ENCODE measurements around the gene PHLDB3. TPM values are rescaled to one million over a fixed set of nuclear protein-coding genes. Genes with fewer than 3 reads are reported as not detected.

PHLDB3 gene
- total RNA-seq, 1 experiment from 2014 or later, result 36.7 TPM

- Histone ChIP-seq H3F3A (ENCODE audit: insufficient read depth, low read depth) (peaks cover 50% of the 10 kb centered on the region), H3K9me3 (ENCODE audit: insufficient read depth, low read depth) (no peaks in the 10 kb centered on the region), H3K27me3 (ENCODE audit: insufficient read depth, low read depth) (no peaks in the 10 kb centered on the region), H3K9me2 (ENCODE audit: insufficient read depth) (no peaks in the 10 kb centered on the region), H2AFZ (no peak overlapping the region), H3K36me3 (ENCODE audit: low read depth) (peaks cover 11% of the 10 kb centered on the region; the same call in 1 of the 2 replicates), H3K4me1 (replicated peaks; ENCODE audit: insufficient read depth) (peaks cover 22% of the 10 kb centered on the region), H3K4me3 (no peak overlapping the region), H3K79me2 (ENCODE audit: low read depth) (peaks cover 15% of the 10 kb centered on the region), H4K20me1 (ENCODE audit: insufficient read depth) (0 out of 2 replicates have a peak, but pooled peaks cover 6% of the 10 kb centered on the region), H3K4me2 (no peak overlapping the region), H3K27ac (no peak overlapping the region)
- CTCF ChIA-PET, result no interaction called here
- intact Hi-C loops (cut with micrococcal nuclease; ENCODE audit: unreplicated experiment), result no loop called here
- TF ChIP-seq EZH2 (IDR thresholded peaks at IDR 0.05; ENCODE audit: low read depth) (no peak), CTCF (conservative IDR thresholded peaks at IDR 0.05) (no peak)
- POLR2A ChIA-PET (ENCODE audit: unreplicated experiment), result no interaction called here
- BruUV-seq (replicated peaks), result no TSS peak
- DNase-seq, result no peak
Measured at GRCh38 chr19:43461303-43461702, 43.2 kb downstream of the PHLDB3 start.

GRCh38 chr19:43460362-43461016, 44.1 kb downstream of the PHLDB3 start:
- H3K9me2 ChIP-seq (ENCODE audit: insufficient read depth), result no peaks in the 10 kb centered on the region
- peaks cover 11% of the 10 kb centered on the region; the same call in 1 of the 2 replicates for H3K36me3 ChIP-seq (ENCODE audit: low read depth)
- peaks cover 48% of the 10 kb centered on the region; the same call in 1 of the 2 replicates for H3F3A ChIP-seq (ENCODE audit: insufficient read depth, low read depth)
- CTCF ChIA-PET, result no interaction called here
- no peak overlapping the region for H2AFZ ChIP-seq
- no peaks in the 10 kb centered on the region for H3K9me3 ChIP-seq (ENCODE audit: insufficient read depth, low read depth)
- TF ChIP-seq CTCF (conservative IDR thresholded peaks at IDR 0.05) (no peak), EZH2 (IDR thresholded peaks at IDR 0.05; ENCODE audit: low read depth) (no peak)
- no peak for DNase-seq
- no peak overlapping the region for H3K4me3 ChIP-seq
- no TSS peak for BruUV-seq (replicated peaks)
- no peaks in the 10 kb centered on the region for H3K27me3 ChIP-seq (ENCODE audit: insufficient read depth, low read depth)
- H4K20me1 ChIP-seq (ENCODE audit: insufficient read depth), result 0 out of 2 replicates have a peak, but pooled peaks cover 6% of the 10 kb centered on the region
- H3K27ac ChIP-seq, result no peak overlapping the region
- H3K4me1 ChIP-seq (replicated peaks; ENCODE audit: insufficient read depth), result peaks cover 22% of the 10 kb centered on the region
- intact Hi-C loops (cut with micrococcal nuclease; ENCODE audit: unreplicated experiment), result no loop called here
- H3K4me2 ChIP-seq, result no peak overlapping the region
- POLR2A ChIA-PET (ENCODE audit: unreplicated experiment), result interaction anchor here (0.6 kb wide), 2 partner anchors 13 to 58 kb away, joined by 4 to 8 read pairs; no protein-coding TSS in a partner anchor
- peaks cover 15% of the 10 kb centered on the region for H3K79me2 ChIP-seq (ENCODE audit: low read depth)

GRCh38 chr19:43457809-43458208, 46.7 kb downstream of the PHLDB3 start:
- peaks cover 30% of the 10 kb centered on the region for H3K4me1 ChIP-seq (replicated peaks; ENCODE audit: insufficient read depth)
- CTCF ChIA-PET, result no interaction called here
- H3K27ac ChIP-seq, result no peak overlapping the region
- no TSS peak for BruUV-seq (replicated peaks)
- H3K36me3 ChIP-seq (ENCODE audit: low read depth), result peaks cover 8% of the 10 kb centered on the region; the same call in 1 of the 2 replicates
- no peaks in the 10 kb centered on the region for H3K27me3 ChIP-seq (ENCODE audit: insufficient read depth, low read depth)
- no peak overlapping the region for H3K4me2 ChIP-seq
- no peak overlapping the region for H3K4me3 ChIP-seq
- DNase-seq, result no peak
- no peak overlapping the region for H2AFZ ChIP-seq
- POLR2A ChIA-PET (ENCODE audit: unreplicated experiment), result interaction anchor here (0.6 kb wide), 1 partner anchor 179 kb away, joined by 3 read pairs; no protein-coding TSS in a partner anchor
- H3K9me3 ChIP-seq (ENCODE audit: insufficient read depth, low read depth), result no peaks in the 10 kb centered on the region; the same call in 1 of the 2 replicates
- 0 out of 2 replicates have a peak, but pooled peaks cover 2% of the 10 kb centered on the region for H4K20me1 ChIP-seq (ENCODE audit: insufficient read depth)
- no peaks in the 10 kb centered on the region for H3K9me2 ChIP-seq (ENCODE audit: insufficient read depth)
- no peak for TF ChIP-seq CTCF (conservative IDR thresholded peaks at IDR 0.05)
- no peak for TF ChIP-seq EZH2 (IDR thresholded peaks at IDR 0.05; ENCODE audit: low read depth)
- H3K79me2 ChIP-seq (ENCODE audit: low read depth), result peaks cover 2% of the 10 kb centered on the region
- peaks cover 44% of the 10 kb centered on the region for H3F3A ChIP-seq (ENCODE audit: insufficient read depth, low read depth)
- intact Hi-C loops (cut with micrococcal nuclease; ENCODE audit: unreplicated experiment), result no loop called here
